Adrenal gland (tissue), 5 donors: ENCODE data around the gene PGAP1.

Experiments
- POLR2A ChIP-seq, 2 donors: fragments of 450-650 bp; IDR thresholded peaks; one replicate each; pipeline ENCODE4 v1.6.1; 2017; ENCODE audit warnings: antibody characterized with exemption in 2 of 2, mild to moderate bottlenecking in 2 of 2, moderate library complexity in 1 of 2
- TF ChIP-seq, protein P1 (sequence below), 6 experiments: fragments of 450-650 bp in 4 of 6; fragments of 200-600 bp in 2 of 6; sonication (generic) in 1 of 6; IDR thresholded peaks; 1 replicate in 5 of 6; 2 replicates in 1 of 6; pipeline versions ENCODE4 v1.5.1 to v1.8.0; 2016 to 2021; ENCODE audit warnings: antibody characterized with exemption in 6 of 6, mild to moderate bottlenecking in 2 of 6, moderate library complexity in 1 of 6
- donor health status: DM: no; HTN: no; CAD: no.

- TF ChIP-seq POLR2A (IDR thresholded peaks at IDR 0.05): no peak
- TF ChIP-seq, protein P1, sequence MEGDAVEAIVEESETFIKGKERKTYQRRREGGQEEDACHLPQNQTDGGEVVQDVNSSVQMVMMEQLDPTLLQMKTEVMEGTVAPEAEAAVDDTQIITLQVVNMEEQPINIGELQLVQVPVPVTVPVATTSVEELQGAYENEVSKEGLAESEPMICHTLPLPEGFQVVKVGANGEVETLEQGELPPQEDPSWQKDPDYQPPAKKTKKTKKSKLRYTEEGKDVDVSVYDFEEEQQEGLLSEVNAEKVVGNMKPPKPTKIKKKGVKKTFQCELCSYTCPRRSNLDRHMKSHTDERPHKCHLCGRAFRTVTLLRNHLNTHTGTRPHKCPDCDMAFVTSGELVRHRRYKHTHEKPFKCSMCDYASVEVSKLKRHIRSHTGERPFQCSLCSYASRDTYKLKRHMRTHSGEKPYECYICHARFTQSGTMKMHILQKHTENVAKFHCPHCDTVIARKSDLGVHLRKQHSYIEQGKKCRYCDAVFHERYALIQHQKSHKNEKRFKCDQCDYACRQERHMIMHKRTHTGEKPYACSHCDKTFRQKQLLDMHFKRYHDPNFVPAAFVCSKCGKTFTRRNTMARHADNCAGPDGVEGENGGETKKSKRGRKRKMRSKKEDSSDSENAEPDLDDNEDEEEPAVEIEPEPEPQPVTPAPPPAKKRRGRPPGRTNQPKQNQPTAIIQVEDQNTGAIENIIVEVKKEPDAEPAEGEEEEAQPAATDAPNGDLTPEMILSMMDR (IDR thresholded peaks at IDR 0.05): no peak
These were observed 50.1 kb downstream of the PGAP1 start for GRCh38 chr2:196876364-196876763.
